ENCODE measurements around the gene KIAA0513. TPM values are rescaled to one million over a fixed set of nuclear protein-coding genes. Genes with fewer than 3 reads are reported as not detected.
A peak's percentile ranks its signal among the peaks of the same experiment; 100 is the strongest.

The KIAA0513 gene
- total RNA-seq, 4 donors from 2014 or later = 8.2 to 22.4 (median 21.4) TPM

GRCh38 chr16:85005285-85006069 is 22.1 kb upstream of the KIAA0513 start:
- H3K4me1 ChIP-seq = peaks cover 89 to 97% of the 10 kb centered on the region in 2 donors
- peak overlapping the region in 2 of 4 donors; percentile 2 to 33 for H3K4me3 ChIP-seq
- in situ Hi-C loops (cut with MboI; ENCODE audit: low sequenced_read_pairs in 4 of 4) = no loop called here
- peak; percentile 72 to 81 for ATAC-seq
- peak overlapping the region; percentile 71 to 83 (median 78) for H3K27ac ChIP-seq
- TF ChIP-seq CTCF (IDR thresholded peaks at IDR 0.05 in 4 of 5, conservative IDR thresholded peaks at IDR 0.05 in 1 of 5) = no peak
- peak in 1 of 2 donors; percentile 28 for TF ChIP-seq POLR2A (IDR thresholded peaks at IDR 0.05)
- H3K27me3 ChIP-seq = no peaks in the 10 kb centered on the region
- intact Hi-C loops (cut with DNase I; ENCODE audit: low total_unique reads) = no loop called here
- no peaks in the 10 kb centered on the region for H3K36me3 ChIP-seq
- H3K9me3 ChIP-seq = no peaks in the 10 kb centered on the region
- DNase-seq = peak in 1 of 2 donors; percentile 71

- Histone ChIP-seq H3K9me3 (no peaks in the 10 kb centered on the region), H3K27ac (peak overlapping the region; percentile 71 to 83 (median 78)), H3K4me1 (peaks cover 86 to 88% of the 10 kb centered on the region in 2 donors), H3K36me3 (no peaks in the 10 kb centered on the region), H3K27me3 (no peaks in the 10 kb centered on the region), H3K4me3 (no peak overlapping the region)
- no peak for ATAC-seq
- in situ Hi-C loops (cut with MboI; ENCODE audit: low sequenced_read_pairs in 4 of 4) (no loop called here), intact Hi-C loops (cut with DNase I; ENCODE audit: low total_unique reads) (no loop called here)
- TF ChIP-seq POLR2A (IDR thresholded peaks at IDR 0.05) (no peak), CTCF (IDR thresholded peaks at IDR 0.05 in 4 of 5, conservative IDR thresholded peaks at IDR 0.05 in 1 of 5) (no peak)
- DNase-seq = no peak
These were observed 21.0 kb upstream of the KIAA0513 start for GRCh38 chr16:85006639-85007038.

GRCh38 chr16:85007496-85008214 is 19.9 kb upstream of the KIAA0513 start:
- TF ChIP-seq POLR2A (IDR thresholded peaks at IDR 0.05) = no peak
- TF ChIP-seq CTCF (IDR thresholded peaks at IDR 0.05 in 4 of 5, conservative IDR thresholded peaks at IDR 0.05 in 1 of 5) = no peak
- Histone ChIP-seq H3K27me3 (no peaks in the 10 kb centered on the region), H3K9me3 (no peaks in the 10 kb centered on the region), H3K4me3 (no peak overlapping the region), H3K36me3 (no peaks in the 10 kb centered on the region), H3K27ac (peak overlapping the region; percentile 1 to 83 (median 28)), H3K4me1 (peaks cover 84% of the 10 kb centered on the region in 2 donors)
- no peak for ATAC-seq
- in situ Hi-C loops (cut with MboI; ENCODE audit: low sequenced_read_pairs in 4 of 4) = no loop called here
- DNase-seq = no peak
- intact Hi-C loops (cut with DNase I; ENCODE audit: low total_unique reads) = no loop called here

- no peaks in the 10 kb centered on the region for H3K27me3 ChIP-seq
- in situ Hi-C loops (cut with MboI; ENCODE audit: low sequenced_read_pairs in 4 of 4) (no loop called here), intact Hi-C loops (cut with DNase I; ENCODE audit: low total_unique reads) (no loop called here)
- TF ChIP-seq POLR2A (IDR thresholded peaks at IDR 0.05) (no peak), CTCF (IDR thresholded peaks at IDR 0.05 in 4 of 5, conservative IDR thresholded peaks at IDR 0.05 in 1 of 5) (no peak)
- ATAC-seq = no peak
- no peaks in the 10 kb centered on the region for H3K9me3 ChIP-seq
- no peak overlapping the region for H3K4me3 ChIP-seq
- no peaks in the 10 kb centered on the region for H3K36me3 ChIP-seq
- DNase-seq = no peak
- H3K27ac ChIP-seq = peak overlapping the region; percentile 8 to 83 (median 45)
- H3K4me1 ChIP-seq = peaks cover 77 to 78% of the 10 kb centered on the region in 2 donors
These were observed 19.3 kb upstream of the KIAA0513 start for GRCh38 chr16:85008271-85008670.

Data from gastrocnemius medialis (tissue), 4 donors.